Osteocyte (in vitro differentiated cells): ENCODE results near the gene ATP6AP2. TPM values are rescaled to one million over a fixed set of nuclear protein-coding genes. Genes with fewer than 3 reads are reported as not detected.

ENCODE experiments used
- DNase-seq: peaks from one replicate; pipeline ENCODE4 v3.0.0; 2021; ENCODE audit warnings: mixed read lengths; ENCODE audit not compliant: unreplicated experiment; ENCODE audit errors: extremely low spot score
- H3K27ac Mint-ChIP-seq: one replicate; pipeline ENCODE4 v1.8.0; 2021; ENCODE audit warnings: mild to moderate bottlenecking, mixed read lengths; ENCODE audit not compliant: unreplicated experiment
- H3K27me3 Mint-ChIP-seq: one replicate; pipeline ENCODE4 v1.8.0; 2021; ENCODE audit warnings: mixed read lengths; ENCODE audit not compliant: unreplicated experiment
- H3K36me3 Mint-ChIP-seq: one replicate; pipeline ENCODE4 v1.8.0; 2021; ENCODE audit warnings: mixed read lengths; ENCODE audit not compliant: unreplicated experiment
- H3K4me1 Mint-ChIP-seq: one replicate; pipeline ENCODE4 v1.8.0; 2021; ENCODE audit warnings: mixed read lengths; ENCODE audit not compliant: unreplicated experiment
- H3K4me3 Mint-ChIP-seq: one replicate; pipeline ENCODE4 v1.8.0; 2021; ENCODE audit warnings: mild to moderate bottlenecking, moderate library complexity, mixed read lengths; ENCODE audit not compliant: unreplicated experiment
- H3K9me3 Mint-ChIP-seq: one replicate; pipeline ENCODE4 v1.8.0; 2021; ENCODE audit warnings: mixed read lengths; ENCODE audit not compliant: unreplicated experiment
- total RNA-seq: library from RNA; stranded (reverse); gene quantifications from 2 replicates; pipeline ENCODE4 v1.2.1, GENCODE V29; 2021
- TF ChIP-seq, protein P1 (sequence below): fragments of 200-600 bp; sonication (generic); IDR thresholded peaks from 2 replicates; pipeline ENCODE4 v1.5.0; 2021; ENCODE audit warnings: antibody characterized with exemption, mild to moderate bottlenecking, moderate library complexity

The ATP6AP2 gene
- total RNA-seq, 1 donor from 2014 or later, result 154 TPM

DNA sequence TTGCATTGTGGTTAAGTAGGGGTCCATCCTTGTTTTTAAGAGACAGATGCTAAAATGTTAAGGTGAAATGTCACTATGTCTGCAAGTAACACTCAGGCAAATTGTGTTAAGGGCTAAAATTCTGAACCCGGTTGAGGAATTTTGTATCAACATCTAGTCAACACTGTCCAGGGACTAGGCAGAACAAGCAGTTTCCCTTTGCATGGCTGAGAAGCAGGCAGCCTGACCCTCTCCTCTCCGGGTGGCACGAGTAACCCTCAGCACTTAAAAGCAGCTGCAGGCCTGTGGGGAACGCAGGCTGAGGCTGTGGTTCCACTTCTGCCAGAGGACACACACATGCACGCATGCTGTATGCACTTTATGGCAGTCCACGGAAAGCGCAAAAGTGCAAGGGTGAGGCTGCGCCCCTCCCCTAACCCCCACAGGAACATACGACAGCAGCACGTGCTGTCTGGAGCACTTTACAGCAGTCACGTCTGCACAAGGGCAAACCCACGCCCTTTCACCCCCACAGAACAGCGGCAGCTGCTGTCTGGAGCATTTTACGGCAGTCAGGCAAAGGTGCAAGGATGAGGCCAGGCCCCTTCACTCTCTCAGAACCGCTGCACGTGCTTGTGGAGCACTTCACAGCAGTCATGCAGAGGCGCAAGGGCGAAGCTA is 41.8 kb downstream of the ATP6AP2 start:
- TF ChIP-seq, protein P1, sequence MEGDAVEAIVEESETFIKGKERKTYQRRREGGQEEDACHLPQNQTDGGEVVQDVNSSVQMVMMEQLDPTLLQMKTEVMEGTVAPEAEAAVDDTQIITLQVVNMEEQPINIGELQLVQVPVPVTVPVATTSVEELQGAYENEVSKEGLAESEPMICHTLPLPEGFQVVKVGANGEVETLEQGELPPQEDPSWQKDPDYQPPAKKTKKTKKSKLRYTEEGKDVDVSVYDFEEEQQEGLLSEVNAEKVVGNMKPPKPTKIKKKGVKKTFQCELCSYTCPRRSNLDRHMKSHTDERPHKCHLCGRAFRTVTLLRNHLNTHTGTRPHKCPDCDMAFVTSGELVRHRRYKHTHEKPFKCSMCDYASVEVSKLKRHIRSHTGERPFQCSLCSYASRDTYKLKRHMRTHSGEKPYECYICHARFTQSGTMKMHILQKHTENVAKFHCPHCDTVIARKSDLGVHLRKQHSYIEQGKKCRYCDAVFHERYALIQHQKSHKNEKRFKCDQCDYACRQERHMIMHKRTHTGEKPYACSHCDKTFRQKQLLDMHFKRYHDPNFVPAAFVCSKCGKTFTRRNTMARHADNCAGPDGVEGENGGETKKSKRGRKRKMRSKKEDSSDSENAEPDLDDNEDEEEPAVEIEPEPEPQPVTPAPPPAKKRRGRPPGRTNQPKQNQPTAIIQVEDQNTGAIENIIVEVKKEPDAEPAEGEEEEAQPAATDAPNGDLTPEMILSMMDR, result no peak
- Mint-ChIP-seq H3K9me3 (peaks cover under 1% of the 10 kb centered on the region), H3K4me3 (no peak overlapping the region), H3K4me1 (no peaks in the 10 kb centered on the region), H3K36me3 (peaks cover 3% of the 10 kb centered on the region), H3K27ac (no peak overlapping the region), H3K27me3 (no peaks in the 10 kb centered on the region)
- DNase-seq, result no peak

DNA sequence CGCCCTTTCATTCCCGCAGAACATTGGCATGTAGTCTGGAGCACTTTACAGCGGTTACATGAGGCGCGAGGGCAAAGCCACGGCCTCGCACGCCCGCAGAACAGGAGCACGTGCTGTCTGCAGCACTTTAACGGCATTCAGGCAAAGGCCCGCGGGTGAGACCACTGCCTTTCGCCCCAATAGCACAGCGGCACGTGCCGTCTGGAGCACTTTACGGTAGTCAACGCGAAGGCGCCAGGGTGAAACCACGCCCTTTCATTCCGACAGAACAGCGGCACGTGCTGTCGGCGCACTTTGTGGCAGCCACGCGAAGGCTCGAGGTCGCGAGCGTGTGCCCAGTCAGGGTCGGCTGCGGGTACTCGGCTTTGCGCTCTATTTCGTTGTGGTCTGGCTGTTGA is 42.4 kb downstream of the ATP6AP2 start, which contains the start of gene MPC1L:
MPC1L (plus strand) TSS at position 290 of the 398 bp plus-strand sequence. CDS start 138 bp downstream, outside the sequence.
- Mint-ChIP-seq H3K4me3 (no peak within 1 kb of the TSS), H3K4me1 (no peaks in the 10 kb centered on the region), H3K27me3 (no peaks in the 10 kb centered on the region), H3K27ac (no peak within 1 kb of the TSS), H3K36me3 (peaks cover 7% of the 10 kb centered on the region), H3K9me3 (no peaks in the 10 kb centered on the region)
- TF ChIP-seq, protein P1, result no peak
- DNase-seq, result no peak

DNA sequence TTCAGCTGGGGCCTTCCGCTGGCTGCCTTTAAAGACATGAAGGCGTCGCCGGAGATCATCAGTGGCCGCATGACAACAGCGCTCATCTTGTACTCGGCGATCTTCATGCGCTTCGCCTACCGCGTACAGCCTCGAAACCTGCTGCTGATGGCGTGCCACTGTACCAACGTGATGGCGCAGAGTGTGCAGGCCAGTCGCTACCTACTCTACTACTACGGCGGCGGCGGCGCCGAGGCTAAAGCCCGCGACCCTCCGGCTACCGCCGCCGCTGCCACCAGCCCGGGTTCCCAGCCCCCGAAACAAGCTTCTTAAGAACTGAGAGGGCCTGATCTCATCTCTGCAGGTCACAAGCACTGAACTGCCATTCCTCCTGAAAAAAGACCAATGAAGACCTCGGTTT is 42.9 kb downstream of the ATP6AP2 start:
- H3K9me3 Mint-ChIP-seq, result no peaks in the 10 kb centered on the region
- H3K4me1 Mint-ChIP-seq, result no peaks in the 10 kb centered on the region
- DNase-seq, result no peak
- TF ChIP-seq, protein P1, result no peak
- H3K36me3 Mint-ChIP-seq, result peaks cover 7% of the 10 kb centered on the region
- H3K27me3 Mint-ChIP-seq, result no peaks in the 10 kb centered on the region
- H3K27ac Mint-ChIP-seq, result no peak overlapping the region
- H3K4me3 Mint-ChIP-seq, result no peak overlapping the region

DNA sequence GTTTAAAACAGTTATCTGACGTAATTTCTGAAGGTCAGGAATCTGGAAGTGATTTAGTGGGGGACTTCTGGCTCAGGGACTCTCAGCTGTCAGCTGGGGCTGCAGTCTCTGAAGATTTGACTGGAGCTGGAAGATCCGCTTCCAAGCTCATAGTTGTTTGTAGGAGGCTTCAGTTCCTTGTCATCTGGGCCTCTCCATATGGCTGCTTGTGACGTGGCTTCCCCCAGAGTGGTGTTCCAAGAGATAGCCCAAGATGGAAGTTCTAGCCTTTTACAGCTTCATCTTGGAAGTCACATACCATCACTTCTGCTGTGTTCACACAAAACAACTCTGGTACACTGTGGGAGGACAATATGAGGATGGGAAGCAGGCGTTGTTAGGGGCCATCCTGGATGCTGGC is 44.5 kb downstream of the ATP6AP2 start:
- H3K36me3 Mint-ChIP-seq, result peaks cover 7% of the 10 kb centered on the region
- DNase-seq, result no peak
- no peaks in the 10 kb centered on the region for H3K9me3 Mint-ChIP-seq
- H3K27ac Mint-ChIP-seq, result no peak overlapping the region
- no peaks in the 10 kb centered on the region for H3K4me1 Mint-ChIP-seq
- H3K27me3 Mint-ChIP-seq, result no peaks in the 10 kb centered on the region
- TF ChIP-seq, protein P1, result no peak
- no peak overlapping the region for H3K4me3 Mint-ChIP-seq

DNA sequence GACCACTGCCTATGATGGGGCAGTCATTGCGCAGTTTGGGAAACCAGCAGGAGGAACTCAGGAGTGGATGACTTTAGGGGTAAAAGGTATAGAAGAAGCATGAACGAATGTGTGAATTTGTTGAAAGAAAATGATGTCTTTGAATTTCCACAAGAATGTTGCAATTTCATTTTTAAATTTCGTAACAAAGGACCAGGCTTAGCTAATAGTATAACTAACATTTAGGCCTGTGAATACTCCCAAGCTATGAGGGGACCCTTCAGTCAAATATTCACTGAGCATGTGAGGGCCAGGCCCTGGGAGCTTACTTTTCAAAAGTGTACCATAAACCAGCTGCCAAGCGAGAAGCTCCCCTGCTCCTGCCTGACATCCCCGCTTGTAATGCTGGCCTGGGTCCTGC is 47.7 kb downstream of the ATP6AP2 start:
- no peak overlapping the region for H3K4me3 Mint-ChIP-seq

More for the DNA sequence above, 47.7 kb downstream of the ATP6AP2 start:
- DNase-seq, result no peak
- H3K27me3 Mint-ChIP-seq, result no peaks in the 10 kb centered on the region
- TF ChIP-seq, protein P1, result no peak
- no peak overlapping the region for H3K27ac Mint-ChIP-seq
- H3K9me3 Mint-ChIP-seq, result no peaks in the 10 kb centered on the region
- peaks cover 16% of the 10 kb centered on the region for H3K36me3 Mint-ChIP-seq
- no peaks in the 10 kb centered on the region for H3K4me1 Mint-ChIP-seq
